GM12864 (cell line): Measurements from ENCODE around the gene TBC1D2.

ENCODE experiments used
- DNase-seq: peaks from one replicate; pipeline ENCODE4 v3.0.0-alpha.2; 2011; ENCODE audit warnings: low read depth
- H3K4me3 ChIP-seq: 2 replicates; pipeline ENCODE4 v1.5.1; 2011; ENCODE audit warnings: mild to moderate bottlenecking, low read depth, low read length, control low read depth
- CTCF ChIP-seq: IDR thresholded peaks from 2 replicates; pipeline ENCODE4 v1.5.1; 2011; ENCODE audit warnings: low read depth, mild to moderate bottlenecking, moderate library complexity, low read length, control low read depth, inconsistent platforms; ENCODE audit errors: missing control alignments

The TBC1D2 gene

GRCh38 chr9:98157372-98157771 lies 98.1 kb downstream of the TBC1D2 start:
- no peak overlapping the region for H3K4me3 ChIP-seq
- TF ChIP-seq CTCF, result no peak
- no peak for DNase-seq

- no peak overlapping the region for H3K4me3 ChIP-seq
- TF ChIP-seq CTCF, result no peak
- no peak for DNase-seq
Observed at GRCh38 chr9:98154678-98155077, 100.8 kb downstream of the TBC1D2 start.

GRCh38 chr9:98152526-98152925 lies 102.9 kb downstream of the TBC1D2 start:
- H3K4me3 ChIP-seq, result no peak overlapping the region

GRCh38 chr9:98150721-98151120 lies 104.7 kb downstream of the TBC1D2 start:
- no peak for TF ChIP-seq CTCF
- H3K4me3 ChIP-seq, result no peak overlapping the region
- DNase-seq, result no peak

More at GRCh38 chr9:98152526-98152925, 102.9 kb downstream of the TBC1D2 start:
- no peak for DNase-seq
- no peak for TF ChIP-seq CTCF

GRCh38 chr9:98150164-98150563 lies 105.3 kb downstream of the TBC1D2 start:
- no peak for TF ChIP-seq CTCF
- DNase-seq, result no peak
- no peak overlapping the region for H3K4me3 ChIP-seq

GRCh38 chr9:98149422-98149821 lies 106.0 kb downstream of the TBC1D2 start:
- TF ChIP-seq CTCF, result no peak
- no peak overlapping the region for H3K4me3 ChIP-seq
- DNase-seq, result no peak
